IgD-negative memory B cell (primary cell): ENCODE data around the gene PP2D1. TPM values are rescaled to one million over a fixed set of nuclear protein-coding genes. Genes with fewer than 3 reads are reported as not detected.
"Not testable (repeated sequence)": the region's sequence is repeated elsewhere in the genome, so short reads cannot be mapped to it uniquely, and the experiment has no call there.

Experiments used
- H3K27ac Mint-ChIP-seq, 3 donors: one replicate each; pipeline ENCODE4 v1.8.0; 2020 to 2022; ENCODE audit warnings: mild to moderate bottlenecking in 3 of 3, mixed read lengths in 3 of 3, moderate library complexity in 1 of 3
- H3K27me3 Mint-ChIP-seq: one replicate; pipeline ENCODE4 v1.8.0; 2021; ENCODE audit warnings: mixed read lengths
- H3K36me3 Mint-ChIP-seq: one replicate; pipeline ENCODE4 v1.8.0; 2020; ENCODE audit warnings: mild to moderate bottlenecking, mixed read lengths
- H3K4me1 Mint-ChIP-seq, 3 donors: one replicate each; pipeline ENCODE4 v1.8.0; 2020 to 2022; ENCODE audit warnings: mixed read lengths in 3 of 3, mild to moderate bottlenecking in 1 of 3
- H3K4me3 Mint-ChIP-seq, 4 donors: one replicate each; pipeline ENCODE4 v1.8.0; 2020 to 2022; ENCODE audit warnings: mild to moderate bottlenecking in 4 of 4, mixed read lengths in 4 of 4, moderate library complexity in 3 of 4
- H3K9me3 Mint-ChIP-seq, 3 donors: one replicate each; pipeline ENCODE4 v1.8.0; 2020 to 2021; ENCODE audit warnings: mixed read lengths in 3 of 3, mild to moderate bottlenecking in 1 of 3
- polyA plus RNA-seq: library from polyadenylated mRNA; unstranded; fragments of 300-500 nt; fragmentation: Illumina TruSeq; gene quantifications from one replicate; pipeline ENCODE4 v1.2.3, GENCODE V29; 2021

PP2D1 gene
- polyA plus RNA-seq, 1 donor from 2014 or later, result 0.64 TPM

DNA sequence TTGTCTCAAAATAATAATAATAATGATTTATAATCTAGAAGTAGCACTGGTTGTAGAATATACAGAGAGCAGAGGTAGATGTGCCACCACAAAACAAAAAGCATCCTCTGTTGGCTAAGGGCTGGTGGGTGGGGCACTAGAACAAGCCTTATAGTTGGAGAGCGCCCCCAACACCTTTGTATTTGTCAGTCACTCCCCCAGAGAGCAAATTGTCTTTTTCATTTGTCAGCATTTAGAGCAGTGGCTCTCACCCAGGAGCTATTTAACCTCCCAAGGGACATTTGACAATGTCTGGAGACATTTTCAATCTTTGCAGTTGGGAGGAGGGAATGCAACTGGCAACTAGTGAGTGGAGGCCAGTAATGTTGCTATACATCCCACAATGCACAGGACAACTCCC lies 34.5 kb upstream of the PP2D1 start:
- H3K27me3 Mint-ChIP-seq, result no peaks in the 10 kb centered on the region
- peaks cover 50 to 56% (median 56%) of the 10 kb centered on the region in 3 donors for H3K4me1 Mint-ChIP-seq
- no peaks in the 10 kb centered on the region for H3K36me3 Mint-ChIP-seq
- H3K4me3 Mint-ChIP-seq, result no peak overlapping the region
- H3K27ac Mint-ChIP-seq, result no peak overlapping the region
- no peaks in the 10 kb centered on the region for H3K9me3 Mint-ChIP-seq

GRCh38 chr3:20045141-20045540 lies 33.1 kb upstream of the PP2D1 start:
- H3K27ac Mint-ChIP-seq, result not testable (repeated sequence)
- H3K4me3 Mint-ChIP-seq, result peak overlapping the region in 2 of 4 donors; percentile 28 to 61

GRCh38 chr3:20043825-20044224 lies 31.8 kb upstream of the PP2D1 start:
- Mint-ChIP-seq H3K9me3 (no peaks in the 10 kb centered on the region), H3K4me1 (peaks cover 43% of the 10 kb centered on the region in 3 donors), H3K27me3 (no peaks in the 10 kb centered on the region)

More at GRCh38 chr3:20045141-20045540, 33.1 kb upstream of the PP2D1 start:
- not testable (repeated sequence) for H3K27me3 Mint-ChIP-seq, H3K36me3 Mint-ChIP-seq, H3K9me3 Mint-ChIP-seq
- peaks cover 51 to 53% (median 51%) of the 10 kb centered on the region in 3 donors for H3K4me1 Mint-ChIP-seq

DNA sequence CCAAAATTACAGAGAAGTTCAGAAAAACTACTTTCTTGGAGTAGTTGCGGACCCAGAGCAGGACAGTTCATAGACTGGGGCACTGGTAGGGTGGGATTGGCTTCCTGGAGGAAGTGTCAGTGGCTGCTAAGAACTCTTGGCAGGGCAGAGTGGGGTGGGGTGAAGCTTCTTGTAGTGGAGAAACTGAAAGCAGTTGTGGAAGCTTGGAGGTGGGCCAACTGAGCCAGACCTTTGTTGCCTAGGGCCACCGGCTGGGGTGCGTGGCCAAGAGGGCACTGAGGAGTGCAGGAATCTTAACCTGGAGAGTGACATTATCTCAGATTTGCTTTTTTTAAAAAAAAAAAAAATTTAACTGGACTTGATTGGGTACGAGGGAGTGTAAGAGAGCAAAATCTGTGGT lies 31.3 kb upstream of the PP2D1 start:
- H3K27me3 Mint-ChIP-seq, result no peaks in the 10 kb centered on the region
- H3K4me1 Mint-ChIP-seq, result peaks cover 42 to 45% (median 43%) of the 10 kb centered on the region in 3 donors
- no peaks in the 10 kb centered on the region for H3K36me3 Mint-ChIP-seq
- no peaks in the 10 kb centered on the region for H3K9me3 Mint-ChIP-seq
- H3K4me3 Mint-ChIP-seq, result peak overlapping the region; percentile 81 to 96 (median 92)
- peak overlapping the region; percentile 95 to 98 (median 97) for H3K27ac Mint-ChIP-seq

More at GRCh38 chr3:20043825-20044224, 31.8 kb upstream of the PP2D1 start:
- peak overlapping the region; percentile 95 to 98 (median 97) for H3K27ac Mint-ChIP-seq
- H3K36me3 Mint-ChIP-seq, result no peaks in the 10 kb centered on the region
- peak overlapping the region; percentile 81 to 96 (median 92) for H3K4me3 Mint-ChIP-seq

GRCh38 chr3:20042331-20042730 lies 30.3 kb upstream of the PP2D1 start:
- H3K4me3 Mint-ChIP-seq, result peak overlapping the region in 3 of 4 donors; percentile 96 to 100 (median 99)
- H3K4me1 Mint-ChIP-seq, result peaks cover 35 to 40% (median 38%) of the 10 kb centered on the region in 3 donors
- H3K9me3 Mint-ChIP-seq, result no peaks in the 10 kb centered on the region
- H3K27me3 Mint-ChIP-seq, result no peaks in the 10 kb centered on the region
- H3K36me3 Mint-ChIP-seq, result no peaks in the 10 kb centered on the region
- H3K27ac Mint-ChIP-seq, result peak overlapping the region; percentile 80 to 98 (median 95)

DNA sequence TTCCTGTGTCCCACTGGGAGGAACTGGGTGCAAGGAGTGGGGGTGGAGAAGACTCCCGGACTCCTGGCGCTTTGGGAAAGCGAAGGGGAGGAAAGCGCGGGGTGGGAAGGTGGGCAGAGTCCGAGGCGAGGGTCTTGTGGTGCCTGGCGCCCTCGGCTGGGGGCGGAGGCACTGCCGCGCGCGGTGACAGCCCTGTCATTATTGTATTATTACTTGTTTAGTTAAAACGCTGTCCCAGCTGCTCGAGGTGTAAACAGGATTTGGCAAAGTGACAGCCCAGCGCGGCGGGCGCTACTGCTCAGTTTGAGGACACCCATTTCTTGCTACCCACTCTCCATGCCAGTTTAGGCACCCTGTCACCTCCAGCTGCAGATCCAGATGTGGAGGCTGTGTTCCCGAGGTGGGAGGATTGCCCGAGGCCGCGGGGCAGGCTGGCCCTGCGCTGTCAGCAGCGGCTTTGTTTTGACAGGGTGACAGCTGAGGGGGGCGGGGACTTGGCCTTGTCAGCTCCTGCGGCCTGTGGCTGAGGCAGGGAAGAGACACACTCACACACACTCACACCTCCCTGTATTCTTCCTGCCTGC lies 29.2 kb upstream of the PP2D1 start:
- no peaks in the 10 kb centered on the region for H3K36me3 Mint-ChIP-seq
- no peaks in the 10 kb centered on the region for H3K9me3 Mint-ChIP-seq
- no peaks in the 10 kb centered on the region for H3K27me3 Mint-ChIP-seq
- H3K4me1 Mint-ChIP-seq, result peaks cover 32 to 35% (median 32%) of the 10 kb centered on the region in 3 donors
- H3K4me3 Mint-ChIP-seq, result peak overlapping the region; percentile 96 to 100 (median 98)
- peak overlapping the region; percentile 95 to 99 (median 98) for H3K27ac Mint-ChIP-seq

GRCh38 chr3:20040548-20041196 lies 28.6 kb upstream of the PP2D1 start:
- Mint-ChIP-seq H3K27me3 (no peaks in the 10 kb centered on the region), H3K4me1 (peaks cover 31 to 35% (median 32%) of the 10 kb centered on the region in 3 donors), H3K9me3 (no peaks in the 10 kb centered on the region), H3K27ac (peak overlapping the region; percentile 95 to 99 (median 98)), H3K4me3 (peak overlapping the region; percentile 96 to 100 (median 98)), H3K36me3 (no peaks in the 10 kb centered on the region)

DNA sequence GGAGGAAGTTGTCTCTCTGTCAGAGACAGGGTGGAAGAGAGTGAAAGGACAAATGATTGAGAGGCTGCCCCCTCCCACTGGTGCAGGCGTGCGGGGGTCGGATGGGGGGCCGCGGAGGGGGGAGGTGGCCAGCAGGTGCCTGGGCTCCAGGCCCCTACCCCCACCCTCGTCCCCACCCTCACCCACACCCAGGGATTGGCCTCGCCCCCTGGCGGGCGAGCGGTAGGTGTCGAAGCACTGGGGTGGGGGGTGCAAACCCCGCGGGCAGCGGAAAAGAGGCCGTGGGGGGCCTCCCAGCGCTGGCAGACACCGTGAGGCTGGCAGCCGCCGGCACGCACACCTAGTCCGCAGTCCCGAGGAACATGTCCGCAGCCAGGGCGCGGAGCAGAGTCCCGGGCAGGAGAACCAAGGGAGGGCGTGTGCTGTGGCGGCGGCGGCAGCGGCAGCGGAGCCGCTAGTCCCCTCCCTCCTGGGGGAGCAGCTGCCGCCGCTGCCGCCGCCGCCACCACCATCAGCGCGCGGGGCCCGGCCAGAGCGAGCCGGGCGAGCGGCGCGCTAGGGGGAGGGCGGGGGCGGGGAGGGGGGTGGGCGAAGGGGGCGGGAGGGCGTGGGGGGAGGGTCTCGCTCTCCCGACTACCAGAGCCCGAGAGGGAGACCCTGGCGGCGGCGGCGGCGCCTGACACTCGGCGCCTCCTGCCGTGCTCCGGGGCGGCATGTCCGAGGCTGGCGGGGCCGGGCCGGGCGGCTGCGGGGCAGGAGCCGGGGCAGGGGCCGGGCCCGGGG lies 27.9 kb upstream of the PP2D1 start, which contains the start of gene KAT2B:
TSS of gene KAT2B (plus strand) at position 682 of the 783 bp plus-strand sequence. CDS start at position 714, 32 bp downstream.
- Mint-ChIP-seq H3K4me1 (peaks cover 30 to 35% (median 32%) of the 10 kb centered on the region in 3 donors), H3K27ac (peak within 1 kb of the TSS; percentile 98 to 99 (median 98)), H3K9me3 (no peaks in the 10 kb centered on the region), H3K4me3 (peak within 1 kb of the TSS; percentile 96 to 100 (median 98)), H3K36me3 (no peaks in the 10 kb centered on the region), H3K27me3 (no peaks in the 10 kb centered on the region)

- H3K27ac Mint-ChIP-seq, result peak overlapping the region; percentile 76 to 98 (median 88)
- H3K27me3 Mint-ChIP-seq, result no peaks in the 10 kb centered on the region
- no peaks in the 10 kb centered on the region for H3K9me3 Mint-ChIP-seq
- no peaks in the 10 kb centered on the region for H3K36me3 Mint-ChIP-seq
- H3K4me1 Mint-ChIP-seq, result peaks cover 28 to 35% (median 30%) of the 10 kb centered on the region in 3 donors
- H3K4me3 Mint-ChIP-seq, result peak overlapping the region; percentile 85 to 97 (median 90)
These were observed 27.4 kb upstream of the PP2D1 start for GRCh38 chr3:20039466-20039764.

DNA sequence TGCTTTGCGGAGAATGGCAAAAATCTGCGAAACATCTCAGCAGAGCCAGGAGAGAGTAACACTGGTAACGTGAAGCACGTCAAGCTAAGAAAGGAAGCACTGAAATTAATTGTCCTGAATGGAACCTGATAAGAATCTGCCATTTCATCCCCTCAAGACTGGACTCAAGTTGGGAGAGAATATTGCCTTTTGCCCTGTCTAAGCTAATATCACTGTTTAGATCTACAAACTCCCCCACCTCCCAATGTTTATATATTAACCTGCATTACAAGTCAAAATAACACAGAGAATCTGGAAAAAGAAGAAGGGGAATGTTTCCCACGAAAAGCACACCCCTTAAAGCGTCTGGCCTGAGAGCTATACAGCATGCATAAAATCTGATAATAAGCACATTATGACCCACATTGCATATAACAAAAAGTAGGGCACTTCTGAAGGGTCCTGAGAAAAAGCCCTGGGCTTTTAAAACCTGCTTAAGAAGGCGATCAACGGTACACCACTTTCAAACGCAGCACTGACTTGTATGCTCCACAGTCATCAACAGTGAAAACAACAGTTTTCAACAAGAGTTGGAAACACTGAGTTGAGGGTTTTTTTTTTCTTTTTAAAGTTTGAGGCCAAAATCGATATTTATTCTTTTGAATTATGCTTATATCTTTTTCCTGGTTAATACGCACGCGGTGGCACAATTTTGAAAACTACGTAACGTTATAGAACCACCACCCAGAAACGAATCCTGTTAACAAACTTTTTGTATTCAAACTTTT lies 26.8 kb upstream of the PP2D1 start:
- Mint-ChIP-seq H3K27me3 (no peaks in the 10 kb centered on the region), H3K4me3 (peak overlapping the region; percentile 85 to 97 (median 90)), H3K27ac (peak overlapping the region; percentile 76 to 98 (median 88)), H3K9me3 (no peaks in the 10 kb centered on the region), H3K4me1 (peaks cover 24 to 33% (median 28%) of the 10 kb centered on the region in 3 donors), H3K36me3 (no peaks in the 10 kb centered on the region)

- Mint-ChIP-seq H3K27me3 (no peaks in the 10 kb centered on the region), H3K36me3 (no peaks in the 10 kb centered on the region), H3K9me3 (no peaks in the 10 kb centered on the region), H3K4me3 (peak overlapping the region in 1 of 4 donors; percentile 90), H3K27ac (no peak overlapping the region), H3K4me1 (peaks cover 15 to 24% (median 18%) of the 10 kb centered on the region in 3 donors)
These were observed 25.4 kb upstream of the PP2D1 start for GRCh38 chr3:20037255-20037996.

DNA sequence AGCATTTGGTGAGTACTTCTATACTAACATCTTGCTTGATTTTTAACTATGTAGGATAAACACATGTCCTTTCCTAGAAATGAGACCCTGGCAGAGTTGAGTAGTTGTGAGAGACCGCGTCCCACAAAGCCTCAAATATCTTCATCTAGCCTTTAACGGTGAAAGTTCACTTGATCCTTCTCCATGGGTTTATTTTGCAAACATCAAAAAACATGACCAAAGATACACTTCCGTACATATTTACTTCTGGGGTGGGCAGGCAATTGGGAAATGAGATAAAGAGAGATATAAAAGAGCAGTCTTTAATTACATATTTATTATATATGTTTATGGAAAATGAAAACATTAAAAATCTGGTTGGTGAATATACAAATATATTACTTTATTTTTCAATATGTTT lies 23.0 kb upstream of the PP2D1 start:
- Mint-ChIP-seq H3K4me1 (peaks cover 7 to 9% (median 8%) of the 10 kb centered on the region in 3 donors), H3K27me3 (no peaks in the 10 kb centered on the region), H3K9me3 (no peaks in the 10 kb centered on the region), H3K4me3 (peak overlapping the region in 2 of 4 donors; percentile 1 to 13), H3K36me3 (no peaks in the 10 kb centered on the region), H3K27ac (peak overlapping the region in 1 of 3 donors; percentile 8)

DNA sequence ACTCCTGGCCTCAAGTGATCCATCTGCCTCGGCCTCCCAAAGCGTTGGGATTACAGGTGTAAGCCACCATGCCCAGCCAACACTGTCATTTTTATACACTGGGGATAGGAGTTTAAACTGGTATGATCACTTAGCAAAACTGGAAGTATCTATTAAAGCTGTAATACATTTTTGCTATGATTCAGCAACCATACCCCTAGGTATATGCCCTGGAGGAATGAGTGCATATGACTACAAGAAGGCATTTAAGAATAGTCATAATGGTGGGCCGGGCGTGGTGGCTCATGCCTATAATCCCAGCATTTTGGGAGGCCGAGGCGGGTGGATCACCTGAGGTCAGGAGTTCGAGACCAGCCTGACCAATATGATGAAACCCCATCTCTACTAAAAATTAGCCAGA lies 19.9 kb upstream of the PP2D1 start:
- not testable (repeated sequence) for H3K36me3 Mint-ChIP-seq, H3K4me1 Mint-ChIP-seq, H3K27me3 Mint-ChIP-seq, H3K4me3 Mint-ChIP-seq, H3K27ac Mint-ChIP-seq, H3K9me3 Mint-ChIP-seq

DNA sequence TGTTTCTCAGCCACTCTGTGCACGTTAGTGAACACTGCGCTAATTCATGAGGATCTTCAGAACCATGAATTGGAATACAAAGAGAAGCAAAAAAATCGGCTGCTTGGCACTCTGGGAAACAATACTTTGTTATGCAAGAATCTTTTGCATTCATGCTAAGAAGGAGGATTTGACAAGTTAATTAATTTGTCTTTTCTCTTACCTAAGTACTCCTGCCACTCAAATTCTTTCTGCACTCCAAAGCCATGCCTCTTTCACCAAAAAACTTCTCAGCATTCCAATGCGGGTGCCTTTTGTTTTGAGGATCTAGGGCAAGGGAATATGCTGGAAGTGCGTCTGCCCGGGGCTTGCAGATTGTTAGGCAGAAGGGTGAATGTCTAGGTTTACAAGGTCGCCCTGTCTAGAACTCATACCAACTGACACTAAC lies 16.9 kb upstream of the PP2D1 start:
- Mint-ChIP-seq H3K27ac (no peak overlapping the region), H3K27me3 (peaks cover 2% of the 10 kb centered on the region), H3K4me3 (no peak overlapping the region), H3K4me1 (peaks cover 2 to 5% (median 3%) of the 10 kb centered on the region in 3 donors), H3K36me3 (no peaks in the 10 kb centered on the region), H3K9me3 (no peaks in the 10 kb centered on the region)
